ENCODE data around the gene EIPR1. TPM values are rescaled to one million over a fixed set of nuclear protein-coding genes. Genes with fewer than 3 reads are reported as not detected.
"Not testable (repeated sequence)": the region's sequence is repeated elsewhere in the genome, so short reads cannot be mapped to it uniquely, and the experiment has no call there.

EIPR1 gene
- total RNA-seq, 4 donors from 2014 or later = 24.9 to 46.2 (median 36.3) TPM

DNA sequence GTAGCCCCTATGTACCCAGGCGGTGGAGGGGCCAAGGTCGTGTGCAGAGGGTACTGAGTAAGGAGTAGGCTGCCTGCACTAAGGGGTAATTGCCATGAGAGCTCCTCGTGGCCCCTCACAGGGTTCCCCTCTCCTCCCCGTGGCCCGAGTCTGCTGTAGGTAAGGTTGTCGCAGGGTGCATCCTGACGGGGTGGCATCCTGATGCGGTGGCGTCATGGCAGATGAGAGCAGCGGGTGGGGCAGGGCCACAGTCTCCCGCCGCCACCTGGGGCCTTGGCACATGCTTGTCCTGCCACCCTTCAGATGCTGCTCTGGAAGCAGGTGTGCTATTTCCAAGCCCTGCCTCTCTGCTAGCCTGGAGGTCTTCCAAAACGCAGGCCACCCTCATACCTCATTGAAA, 89.7 kb downstream of the EIPR1 start:
- no peak overlapping the region for H3K4me3 ChIP-seq
- H3K4me1 ChIP-seq = no peaks in the 10 kb centered on the region
- TF ChIP-seq CTCF (IDR thresholded peaks at IDR 0.05) (no peak), EP300 (IDR thresholded peaks at IDR 0.05) (no peak), POLR2A (IDR thresholded peaks at IDR 0.05) (no peak)
- H3K27ac ChIP-seq = peak overlapping the region in 1 of 4 donors; percentile 2
- 92 to 97% methylated on average over 8 to 13 of the region's 13 CpGs for WGBS, 2 donors
- no peaks in the 10 kb centered on the region for H3K9me3 ChIP-seq
- no peak for DNase-seq (ENCODE audit: low spot score in 2 of 2)
- H3K36me3 ChIP-seq = peaks cover 0 to 4% (median 0%) of the 10 kb centered on the region in 3 donors
- H3K27me3 ChIP-seq = no peaks in the 10 kb centered on the region

GRCh38 chr2:3286646-3287036, 91.0 kb downstream of the EIPR1 start:
- H3K27me3 ChIP-seq; H3K9me3 ChIP-seq; H3K4me3 ChIP-seq; DNase-seq (ENCODE audit: low spot score in 2 of 2); H3K36me3 ChIP-seq; H3K4me1 ChIP-seq: not testable (repeated sequence)
- WGBS, 2 donors = 79 to 86% methylated on average over 17 of the region's 17 CpGs
- peak overlapping the region in 1 of 4 donors; percentile 38 for H3K27ac ChIP-seq

DNA sequence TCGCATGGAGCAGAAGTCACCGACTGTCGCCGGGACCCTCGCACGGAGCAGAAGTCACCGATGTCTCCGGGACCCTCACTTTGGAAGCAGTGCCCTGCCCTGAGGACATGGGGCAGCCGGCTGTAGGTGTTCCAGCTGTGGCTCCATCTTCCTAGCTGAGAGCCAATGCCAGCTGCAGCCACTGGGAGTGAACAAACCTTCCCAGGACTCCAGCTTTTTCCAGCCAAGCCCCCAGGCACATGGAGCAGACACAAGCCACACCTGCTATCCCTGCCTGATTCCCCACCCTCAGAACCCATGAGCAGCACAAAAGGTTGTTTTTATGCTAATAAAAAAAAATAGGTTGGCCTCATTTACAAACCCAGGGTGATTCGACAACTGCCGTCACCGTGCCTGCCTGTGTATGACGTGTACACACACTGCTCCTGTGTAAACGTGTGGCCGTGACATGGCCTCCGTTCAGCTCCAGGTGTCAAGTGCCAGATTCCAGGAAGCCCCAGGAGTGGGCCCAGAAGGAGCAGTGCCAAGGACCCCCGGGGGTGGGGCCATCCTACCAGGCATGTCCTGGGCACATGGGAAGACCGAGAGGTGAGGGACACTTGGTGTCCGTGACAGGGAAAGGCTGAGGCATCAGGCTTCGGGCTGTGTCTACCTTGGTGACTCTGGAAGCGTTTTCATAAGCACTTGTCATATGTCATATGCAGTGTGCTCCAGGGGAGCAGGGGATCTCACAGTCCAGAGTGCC, 91.5 kb downstream of the EIPR1 start:
- Histone ChIP-seq H3K4me3 (no peak overlapping the region), H3K27me3 (no peaks in the 10 kb centered on the region), H3K4me1 (no peaks in the 10 kb centered on the region), H3K9me3 (no peaks in the 10 kb centered on the region), H3K27ac (peak overlapping the region in 1 of 4 donors; percentile 38), H3K36me3 (peaks cover 0 to 5% (median 0%) of the 10 kb centered on the region in 3 donors)
- 86 to 91% methylated on average over 17 to 21 of the region's 21 CpGs for WGBS, 2 donors
- TF ChIP-seq POLR2A (IDR thresholded peaks at IDR 0.05) (no peak), CTCF (IDR thresholded peaks at IDR 0.05) (no peak), EP300 (IDR thresholded peaks at IDR 0.05) (no peak)
- no peak for DNase-seq (ENCODE audit: low spot score in 2 of 2)

DNA sequence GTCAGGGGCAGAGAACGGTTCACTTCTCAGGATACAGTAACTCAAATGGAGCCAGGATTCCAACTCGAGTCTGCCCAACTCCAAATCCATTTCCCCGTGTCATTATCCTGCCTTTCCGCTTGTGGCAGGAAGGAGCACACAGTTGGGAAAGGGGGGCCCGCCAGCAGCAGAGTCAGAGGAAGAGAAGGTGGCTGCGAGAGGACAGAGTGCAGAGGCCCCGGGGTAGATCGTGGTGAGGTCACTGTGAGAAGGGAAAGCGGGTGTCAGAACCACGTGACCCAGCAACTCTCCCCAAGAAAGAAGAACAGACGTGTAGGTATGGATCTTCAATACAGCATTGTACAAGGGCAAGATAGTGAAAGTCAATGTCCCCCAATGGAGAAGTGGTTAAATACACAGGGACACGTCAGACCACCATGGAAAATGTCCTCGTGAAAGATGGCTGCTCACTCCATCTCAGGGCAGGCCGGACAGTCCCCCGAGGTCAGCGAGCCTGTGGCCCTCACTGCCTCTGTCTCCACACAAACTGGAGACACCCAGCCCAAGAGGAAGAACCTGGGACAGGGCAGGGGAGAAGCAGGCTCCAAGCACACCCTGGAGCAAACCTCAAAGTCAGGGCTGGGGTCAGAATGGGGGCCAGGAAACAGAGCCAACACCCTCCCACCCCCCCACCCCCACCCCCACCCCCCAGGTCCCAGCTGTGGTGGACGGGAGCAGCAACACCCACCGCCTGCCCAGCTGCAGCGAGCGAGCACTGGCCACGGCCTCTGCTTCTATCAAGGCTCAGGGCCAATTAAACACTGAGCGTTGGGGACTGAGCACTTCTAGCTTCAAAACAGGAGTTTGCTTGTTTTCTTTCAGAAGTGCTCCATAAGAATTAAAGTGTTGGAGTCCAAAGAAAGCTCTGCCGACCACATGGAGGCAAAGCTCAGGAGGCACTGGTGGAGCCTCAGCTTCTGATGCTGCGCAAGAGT, 92.7 kb downstream of the EIPR1 start:
- no peaks in the 10 kb centered on the region for H3K4me1 ChIP-seq
- no peaks in the 10 kb centered on the region for H3K9me3 ChIP-seq
- no peak for TF ChIP-seq CTCF (IDR thresholded peaks at IDR 0.05)
- no peak for TF ChIP-seq EP300 (IDR thresholded peaks at IDR 0.05)
- no peak for TF ChIP-seq POLR2A (IDR thresholded peaks at IDR 0.05)
- H3K27me3 ChIP-seq = no peaks in the 10 kb centered on the region
- no peak overlapping the region for H3K4me3 ChIP-seq
- H3K27ac ChIP-seq = no peak overlapping the region
- peaks cover 0 to 13% (median 0%) of the 10 kb centered on the region in 3 donors for H3K36me3 ChIP-seq
- 69 to 73% methylated on average over 24 of the region's 24 CpGs for WGBS, 2 donors
- DNase-seq (ENCODE audit: low spot score in 2 of 2) = no peak

- DNase-seq (ENCODE audit: low spot score in 2 of 2); H3K9me3 ChIP-seq; H3K4me1 ChIP-seq; H3K27me3 ChIP-seq; H3K27ac ChIP-seq; H3K4me3 ChIP-seq: not testable (repeated sequence)
- WGBS, 2 donors = 94 to 95% methylated on average over 21 to 28 of the region's 38 CpGs
- H3K36me3 ChIP-seq = peaks cover 0 to 13% (median 0%) of the 10 kb centered on the region in 3 donors
These were observed 93.6 kb downstream of the EIPR1 start for GRCh38 chr2:3283876-3284656.
